Stomach (tissue), 4 donors: ENCODE measurements around the gene VPS37C.

Experiments used
- CTCF ChIP-seq, 7 experiments: fragments of 450-650 bp in 4 of 7; fragments of 200-600 bp in 3 of 7; sonication (generic) in 3 of 7; IDR thresholded peaks; one replicate each; pipeline ENCODE4 v1.5.1; 2016 to 2019; ENCODE audit warnings: antibody characterized with exemption in 7 of 7, control low read depth in 2 of 7, mild to moderate bottlenecking in 1 of 7
- POLR2A ChIP-seq, 4 donors: fragments of 450-650 bp; IDR thresholded peaks; one replicate each; pipeline ENCODE4 v1.6.1; 2016; ENCODE audit warnings: antibody characterized with exemption in 4 of 4, control low read depth in 2 of 4, mild to moderate bottlenecking in 1 of 4, moderate library complexity in 1 of 4
- POLR2AphosphoS5 ChIP-seq, 3 donors: sonication (generic); formaldehyde crosslinking; IDR thresholded peaks; one replicate each; pipeline ENCODE4 v1.6.1; 2016; ENCODE audit warnings: antibody characterized with exemption in 3 of 3

GRCh38 chr11:61106296-61106695, 54.9 kb downstream of the VPS37C start:
- TF ChIP-seq CTCF (IDR thresholded peaks at IDR 0.05) = no peak
- no peak for TF ChIP-seq POLR2A (IDR thresholded peaks at IDR 0.05)
- TF ChIP-seq POLR2AphosphoS5 (IDR thresholded peaks at IDR 0.05) = no peak
